ENCODE results near the gene SSBP3. TPM values are rescaled to one million over a fixed set of nuclear protein-coding genes. Genes with fewer than 3 reads are reported as not detected.
A peak's percentile ranks its signal among the peaks of the same experiment; 100 is the strongest.

SSBP3 gene
- polyA plus RNA-seq, 1 of the 3 experiments (the other 2 are of a cell fraction): 26.2 TPM

DNA sequence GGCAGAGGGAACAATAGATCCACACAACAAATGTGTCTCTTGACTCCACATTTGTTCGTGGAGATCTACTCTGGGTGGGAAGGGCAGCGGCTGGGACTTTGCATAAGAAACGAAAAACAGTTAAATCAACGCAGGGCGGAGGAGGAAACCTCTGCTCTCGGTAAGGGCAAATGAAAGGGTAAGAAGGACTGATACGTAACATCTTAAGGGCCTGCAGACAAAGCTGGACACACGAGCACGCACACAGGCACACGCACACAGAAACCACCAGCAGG lies 148.9 kb downstream of the SSBP3 start:
- Histone ChIP-seq H2AFZ (ENCODE audit: low read depth) (no peak overlapping the region), H3K27ac (ENCODE audit: low read depth in 2 of 2, low read length in 1 of 2) (peak overlapping the region in 1 of 2 experiments; percentile 30; a peak in 1 of 4 replicates), H3K79me2 (ENCODE audit: insufficient read depth) (no peaks in the 10 kb centered on the region), H4K20me1 (ENCODE audit: insufficient read depth) (no peaks in the 10 kb centered on the region), H3K4me1 (ENCODE audit: control insufficient read depth in 1 of 2, insufficient read depth in 2 of 2, low read depth in 1 of 2, low read length in 1 of 2) (peaks cover 28 to 53% of the 10 kb centered on the region in 2 experiments), H3F3A (replicated peaks; ENCODE audit: insufficient read depth) (peaks cover 15% of the 10 kb centered on the region), H3K9me2 (no peaks in the 10 kb centered on the region), H3K36me3 (replicated peaks in 1 of 2; ENCODE audit: control insufficient read depth in 1 of 2, insufficient read depth in 2 of 2, low read length in 1 of 2) (no peaks in the 10 kb centered on the region), H3K9me3 (no peaks in the 10 kb centered on the region), H3K4me2 (no peak overlapping the region), H3K9ac (no peak overlapping the region), H3K27me3 (ENCODE audit: insufficient read depth) (no peaks in the 10 kb centered on the region), H3K4me3 (ENCODE audit: low read depth in 2 of 2, low read length in 1 of 2) (no peak overlapping the region)
- ChIA-PET POLR2A (no interaction called here), CTCF (interaction anchor here (1.1 to 1.2 kb wide), 2 partner anchors 175 to 290 kb away, joined by 3 read pairs; partner anchors contain the start of gene ACOT11)
- TF ChIP-seq SIN3A (IDR thresholded peaks at IDR 0.05; ENCODE audit: borderline replicate concordance, low read depth, low read length): no peak
- no peak for TF ChIP-seq POLR2AphosphoS5 (IDR thresholded peaks at IDR 0.05; ENCODE audit: low read depth, low read length)
- WGBS (ENCODE audit: low lambda C conversion rate): 94% methylated on average over 10 of the region's 10 CpGs
- DNase-seq: no peak

DNA sequence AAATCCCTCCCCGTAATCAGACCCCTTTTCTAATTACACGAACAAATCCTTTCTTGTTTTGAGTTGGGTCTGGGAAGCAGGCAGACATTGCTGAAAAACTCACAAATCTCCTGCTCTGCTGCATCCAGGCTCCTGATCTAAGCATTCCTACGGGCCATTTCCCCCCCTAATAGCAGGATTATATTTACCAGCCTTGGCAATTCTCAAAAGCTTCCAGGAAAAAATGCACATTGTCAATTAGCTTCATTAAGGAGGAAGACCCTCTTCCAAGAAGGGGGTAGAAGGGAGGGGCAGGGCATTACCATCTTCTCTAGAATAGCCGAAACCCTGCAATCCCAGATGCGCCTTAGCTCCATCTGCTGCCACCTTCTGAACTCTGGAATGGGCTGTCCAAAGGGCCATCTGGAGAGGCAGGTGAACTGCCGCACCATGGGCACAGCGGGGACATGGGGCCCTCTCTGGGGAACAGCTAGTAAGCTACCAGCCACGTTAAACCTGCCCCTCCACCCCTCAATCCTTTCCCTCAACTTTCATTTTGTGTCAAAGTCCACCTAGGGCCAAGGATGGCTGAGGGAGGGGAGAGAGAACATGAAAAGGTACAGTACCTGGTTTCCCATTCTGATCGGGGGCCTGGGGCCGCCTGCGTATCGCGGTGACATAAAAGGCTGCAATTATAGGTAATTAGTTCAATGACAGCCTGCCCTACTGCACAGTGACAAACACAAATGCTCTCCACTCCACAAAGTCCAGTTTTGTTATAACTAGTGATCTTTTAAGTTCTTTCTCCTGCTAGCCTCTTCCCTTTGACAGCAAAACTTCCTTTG lies 149.5 kb downstream of the SSBP3 start:
- DNase-seq: peak; percentile 60
- 94% methylated on average over 13 of the region's 13 CpGs for WGBS (ENCODE audit: low lambda C conversion rate)
- TF ChIP-seq, protein P1, sequence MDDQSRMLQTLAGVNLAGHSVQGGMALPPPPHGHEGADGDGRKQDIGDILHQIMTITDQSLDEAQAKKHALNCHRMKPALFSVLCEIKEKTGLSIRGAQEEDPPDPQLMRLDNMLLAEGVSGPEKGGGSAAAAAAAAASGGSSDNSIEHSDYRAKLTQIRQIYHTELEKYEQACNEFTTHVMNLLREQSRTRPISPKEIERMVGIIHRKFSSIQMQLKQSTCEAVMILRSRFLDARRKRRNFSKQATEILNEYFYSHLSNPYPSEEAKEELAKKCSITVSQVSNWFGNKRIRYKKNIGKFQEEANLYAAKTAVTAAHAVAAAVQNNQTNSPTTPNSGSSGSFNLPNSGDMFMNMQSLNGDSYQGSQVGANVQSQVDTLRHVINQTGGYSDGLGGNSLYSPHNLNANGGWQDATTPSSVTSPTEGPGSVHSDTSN (IDR thresholded peaks at IDR 0.05): no peak
- TF ChIP-seq, protein P2, sequence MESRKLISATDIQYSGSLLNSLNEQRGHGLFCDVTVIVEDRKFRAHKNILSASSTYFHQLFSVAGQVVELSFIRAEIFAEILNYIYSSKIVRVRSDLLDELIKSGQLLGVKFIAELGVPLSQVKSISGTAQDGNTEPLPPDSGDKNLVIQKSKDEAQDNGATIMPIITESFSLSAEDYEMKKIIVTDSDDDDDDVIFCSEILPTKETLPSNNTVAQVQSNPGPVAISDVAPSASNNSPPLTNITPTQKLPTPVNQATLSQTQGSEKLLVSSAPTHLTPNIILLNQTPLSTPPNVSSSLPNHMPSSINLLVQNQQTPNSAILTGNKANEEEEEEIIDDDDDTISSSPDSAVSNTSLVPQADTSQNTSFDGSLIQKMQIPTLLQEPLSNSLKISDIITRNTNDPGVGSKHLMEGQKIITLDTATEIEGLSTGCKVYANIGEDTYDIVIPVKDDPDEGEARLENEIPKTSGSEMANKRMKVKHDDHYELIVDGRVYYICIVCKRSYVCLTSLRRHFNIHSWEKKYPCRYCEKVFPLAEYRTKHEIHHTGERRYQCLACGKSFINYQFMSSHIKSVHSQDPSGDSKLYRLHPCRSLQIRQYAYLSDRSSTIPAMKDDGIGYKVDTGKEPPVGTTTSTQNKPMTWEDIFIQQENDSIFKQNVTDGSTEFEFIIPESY (IDR thresholded peaks at IDR 0.05; ENCODE audit: borderline replicate concordance, low read depth): no peak
- TF ChIP-seq TAF1 (IDR thresholded peaks at IDR 0.05; ENCODE audit: borderline replicate concordance, low read depth, low read length): no peak
- no peak for TF ChIP-seq POLR2AphosphoS5 (IDR thresholded peaks at IDR 0.05; ENCODE audit: low read depth, low read length)
- TF ChIP-seq, protein P3, sequence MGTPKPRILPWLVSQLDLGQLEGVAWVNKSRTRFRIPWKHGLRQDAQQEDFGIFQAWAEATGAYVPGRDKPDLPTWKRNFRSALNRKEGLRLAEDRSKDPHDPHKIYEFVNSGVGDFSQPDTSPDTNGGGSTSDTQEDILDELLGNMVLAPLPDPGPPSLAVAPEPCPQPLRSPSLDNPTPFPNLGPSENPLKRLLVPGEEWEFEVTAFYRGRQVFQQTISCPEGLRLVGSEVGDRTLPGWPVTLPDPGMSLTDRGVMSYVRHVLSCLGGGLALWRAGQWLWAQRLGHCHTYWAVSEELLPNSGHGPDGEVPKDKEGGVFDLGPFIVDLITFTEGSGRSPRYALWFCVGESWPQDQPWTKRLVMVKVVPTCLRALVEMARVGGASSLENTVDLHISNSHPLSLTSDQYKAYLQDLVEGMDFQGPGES (IDR thresholded peaks at IDR 0.05; ENCODE audit: low read depth, low read length): no peak
- no peak for TF ChIP-seq FOXJ3 (CRISPR knock-in tag; IDR thresholded peaks at IDR 0.05)
- no peak for TF ChIP-seq RXRA (IDR thresholded peaks at IDR 0.05; ENCODE audit: borderline replicate concordance, low read depth)
- H2AFZ ChIP-seq (ENCODE audit: low read depth): no peak overlapping the region
- no peaks in the 10 kb centered on the region for H3K36me3 ChIP-seq (replicated peaks in 1 of 2; ENCODE audit: control insufficient read depth in 1 of 2, insufficient read depth in 2 of 2, low read length in 1 of 2)
- H3K9me2 ChIP-seq: no peaks in the 10 kb centered on the region
- ChIA-PET POLR2A (no interaction called here), CTCF (interaction anchor here (1.0 to 1.1 kb wide), 2 partner anchors 233 to 291 kb away, joined by 3 read pairs; partner anchors contain the start of gene ACOT11)
- H3K27ac ChIP-seq (ENCODE audit: low read depth in 2 of 2, low read length in 1 of 2): peak overlapping the region in 1 of 2 experiments; percentile 54; a peak in 1 of 4 replicates
- H3K9me3 ChIP-seq: no peaks in the 10 kb centered on the region
- peaks cover 28 to 52% of the 10 kb centered on the region in 2 experiments for H3K4me1 ChIP-seq (ENCODE audit: control insufficient read depth in 1 of 2, insufficient read depth in 2 of 2, low read depth in 1 of 2, low read length in 1 of 2)
- H3K4me3 ChIP-seq (ENCODE audit: low read depth in 2 of 2, low read length in 1 of 2): no peak overlapping the region
- no peak overlapping the region for H3K9ac ChIP-seq
- H3K4me2 ChIP-seq: no peak overlapping the region
- peaks cover 15% of the 10 kb centered on the region for H3F3A ChIP-seq (replicated peaks; ENCODE audit: insufficient read depth)
- H3K79me2 ChIP-seq (ENCODE audit: insufficient read depth): no peaks in the 10 kb centered on the region
- no peaks in the 10 kb centered on the region for H3K27me3 ChIP-seq (ENCODE audit: insufficient read depth)
- H4K20me1 ChIP-seq (ENCODE audit: insufficient read depth): no peaks in the 10 kb centered on the region
